Activated CD8-positive, alpha-beta memory T cell treated with anti-CD3 and anti-CD28 coated beads for 1 hour (primary cell): ENCODE results near the gene ZNF580.
A peak's percentile ranks its signal among the peaks of the same experiment; 100 is the strongest.

Source experiments
- DNase-seq, 2 donors: peaks; one replicate each; pipeline ENCODE4 v3.0.0-alpha.2; 2020; ENCODE audit warnings: low read depth in 1 of 2; ENCODE audit errors: extremely low read depth in 1 of 2

Gene ZNF580

DNA sequence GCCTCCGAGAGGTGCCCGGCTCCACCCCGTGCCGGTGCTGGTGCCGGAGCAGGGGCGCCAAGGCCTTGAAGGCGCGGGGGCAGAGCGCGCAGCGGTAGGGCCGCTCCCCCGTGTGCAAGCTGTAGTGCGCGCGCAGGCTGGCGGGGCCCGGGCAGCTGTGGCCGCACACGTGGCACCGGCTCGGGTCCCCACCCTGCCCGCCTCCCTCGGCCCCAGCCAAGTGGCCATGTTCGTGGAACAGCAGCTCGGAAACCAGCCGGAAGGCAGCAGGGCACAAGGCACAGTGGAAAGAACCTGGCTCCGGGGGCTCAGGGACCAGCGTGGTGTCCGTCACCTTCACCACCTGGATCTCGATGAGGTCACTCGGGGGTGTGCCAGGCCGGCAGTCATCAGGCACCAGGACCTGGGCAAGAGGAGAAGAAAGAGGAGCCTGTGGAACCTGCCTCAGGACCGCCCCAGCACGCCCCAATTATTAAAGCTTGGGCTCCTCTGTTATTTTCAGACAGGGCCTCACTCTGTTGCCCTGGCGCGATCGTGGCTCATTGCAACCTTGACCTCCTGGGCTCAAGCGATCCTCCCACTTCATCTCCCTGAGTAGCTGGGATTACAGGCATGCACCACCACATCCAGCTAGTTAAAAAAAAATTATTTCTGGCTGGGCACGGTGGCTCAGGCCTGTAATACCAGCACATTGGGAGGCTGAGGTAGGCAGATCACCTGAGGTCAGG is 18.4 kb upstream of the ZNF580 start:
- DNase-seq, result no peak

DNA sequence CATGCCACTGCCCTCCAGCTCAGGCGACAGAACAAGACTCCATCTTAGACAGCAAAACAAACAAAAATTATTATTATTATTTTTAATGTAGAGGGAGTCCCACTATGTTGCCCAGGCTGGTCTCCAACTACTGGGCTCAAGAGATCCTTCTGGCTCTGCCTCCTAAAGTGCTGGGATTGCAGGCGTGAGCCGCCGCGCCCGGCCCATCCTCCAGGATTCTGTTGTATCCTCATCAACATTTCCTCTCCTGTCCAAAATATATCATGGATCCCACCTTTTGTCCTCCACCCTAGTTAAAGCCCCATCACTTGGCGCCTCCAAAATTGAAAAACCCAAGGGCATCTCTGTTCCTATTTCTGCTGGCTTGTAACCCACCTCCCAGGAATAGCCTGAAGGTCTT is 17.7 kb upstream of the ZNF580 start:
- DNase-seq, result no peak

DNA sequence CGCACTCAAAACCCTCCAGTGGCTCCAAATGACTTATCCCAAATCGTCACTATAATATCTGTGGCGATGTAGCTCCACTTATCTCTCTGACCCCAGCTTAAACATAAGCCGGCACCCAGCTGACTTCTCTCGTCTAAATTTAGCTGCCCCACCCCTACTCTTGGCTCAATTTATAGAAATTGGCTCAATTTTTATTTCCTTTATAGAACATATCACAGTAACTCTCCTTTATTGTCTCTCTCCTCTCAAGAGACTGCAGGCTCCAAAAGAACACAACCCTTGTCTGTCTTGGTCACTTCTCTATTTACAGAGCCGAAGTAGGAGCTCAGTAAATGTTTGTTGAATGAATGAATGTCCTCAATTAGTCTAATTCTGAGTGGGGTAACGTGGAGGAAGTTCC is 17.2 kb upstream of the ZNF580 start:
- no peak for DNase-seq

DNA sequence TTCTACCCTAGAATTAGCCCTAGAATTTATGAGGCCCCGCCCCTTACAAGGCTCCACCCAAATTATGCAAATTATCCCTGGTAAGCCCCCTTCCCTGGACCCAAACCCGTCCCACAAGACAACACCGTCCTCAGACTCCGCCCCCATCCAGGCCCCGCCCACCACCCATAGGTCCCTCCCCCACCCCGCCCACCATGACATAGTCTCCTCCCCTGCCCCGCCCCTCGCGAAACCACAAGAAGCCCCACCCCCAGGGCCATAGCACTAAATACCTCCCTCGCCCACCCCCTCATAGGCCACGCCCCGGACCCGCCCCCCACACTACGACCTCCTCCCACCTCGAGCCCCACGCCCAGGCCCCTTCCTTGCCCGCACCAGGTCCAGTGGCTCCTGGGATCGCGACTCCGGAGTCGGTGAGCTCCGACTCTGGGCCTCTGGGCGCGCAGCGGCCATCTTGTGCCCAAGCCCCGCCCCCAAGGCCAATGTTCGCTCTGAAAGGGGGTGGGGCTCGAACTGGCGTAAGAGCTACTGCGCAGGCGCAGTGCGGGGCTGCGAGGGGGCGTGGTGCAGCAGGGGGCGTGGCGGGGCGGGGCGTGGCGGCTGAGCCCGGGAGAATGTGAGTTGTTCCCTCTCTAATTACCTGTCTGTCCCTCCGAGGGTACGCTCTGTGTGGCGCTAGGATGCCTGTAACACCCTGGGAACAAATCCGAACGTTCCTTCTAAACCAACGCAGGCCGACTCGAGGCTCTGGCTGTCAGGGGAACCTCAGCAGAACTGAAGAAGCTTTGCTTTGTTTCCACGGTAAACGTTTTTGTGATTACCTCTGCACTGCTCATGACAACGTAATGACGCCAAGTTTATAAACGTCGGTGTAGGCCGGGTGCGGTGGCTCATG is 16.4 kb upstream of the ZNF580 start, which contains the start of gene ZNF784:
ZNF784 (minus strand) TSS at position 458 of the 895 bp plus-strand sequence; CDS start at position 453, 5 bp downstream.
- DNase-seq, result peak; percentile 87 to 94

DNA sequence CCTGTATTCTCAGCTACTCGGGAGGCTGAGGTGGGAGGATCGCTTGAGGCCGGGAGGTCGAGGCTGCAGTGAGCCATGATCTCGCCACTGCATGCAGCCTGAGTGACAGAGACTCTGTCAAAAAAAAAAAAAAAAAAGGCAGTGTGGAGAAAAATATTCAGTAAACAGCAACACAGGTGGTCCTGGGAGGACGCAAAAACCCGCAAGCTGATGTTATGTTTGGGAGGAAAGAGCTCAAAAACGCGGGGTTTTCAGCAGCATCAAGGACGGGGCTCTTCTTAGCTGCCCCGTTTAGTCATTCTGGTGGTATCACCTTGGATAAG is 15.8 kb upstream of the ZNF580 start:
- DNase-seq, result no peak

DNA sequence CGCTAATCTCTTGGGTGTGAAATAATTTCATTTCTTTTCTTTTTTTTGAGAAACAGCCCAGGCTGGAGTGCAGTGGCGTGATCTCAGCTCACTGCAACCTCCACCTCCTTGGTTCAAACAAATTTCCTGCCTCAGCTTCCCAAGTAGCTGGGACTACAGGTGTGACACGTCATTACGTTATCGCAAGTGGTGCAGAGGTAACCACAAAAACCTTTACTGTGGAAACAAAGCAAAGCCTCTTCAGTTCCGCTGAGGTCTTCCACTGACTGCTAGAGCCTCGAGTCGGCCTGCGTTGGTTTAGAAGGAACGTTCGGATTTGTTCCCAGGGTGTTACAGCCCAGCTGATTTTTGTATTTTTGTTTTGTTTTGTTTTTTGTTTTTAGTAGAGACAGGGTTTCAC is 14.5 kb upstream of the ZNF580 start:
- no peak for DNase-seq

DNA sequence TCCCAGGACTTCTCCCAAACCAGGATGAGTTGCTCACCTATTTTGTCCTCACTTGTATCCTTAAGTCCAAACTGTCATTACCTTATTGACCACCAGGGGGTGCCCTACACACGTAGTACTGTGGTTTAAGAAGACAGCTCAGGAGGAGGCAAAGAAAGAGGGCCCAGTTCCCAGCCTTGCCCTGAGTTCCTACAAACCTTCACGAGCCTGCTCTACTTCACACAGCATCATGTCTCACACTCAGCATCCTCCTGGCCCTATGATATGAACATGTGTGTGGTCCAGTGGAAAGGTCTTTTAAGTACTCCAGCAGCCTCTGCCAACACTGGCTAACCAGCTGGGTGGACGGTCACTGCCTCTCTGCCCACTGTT is 8.4 kb upstream of the ZNF580 start:
- peak; percentile 67 to 71 for DNase-seq

DNA sequence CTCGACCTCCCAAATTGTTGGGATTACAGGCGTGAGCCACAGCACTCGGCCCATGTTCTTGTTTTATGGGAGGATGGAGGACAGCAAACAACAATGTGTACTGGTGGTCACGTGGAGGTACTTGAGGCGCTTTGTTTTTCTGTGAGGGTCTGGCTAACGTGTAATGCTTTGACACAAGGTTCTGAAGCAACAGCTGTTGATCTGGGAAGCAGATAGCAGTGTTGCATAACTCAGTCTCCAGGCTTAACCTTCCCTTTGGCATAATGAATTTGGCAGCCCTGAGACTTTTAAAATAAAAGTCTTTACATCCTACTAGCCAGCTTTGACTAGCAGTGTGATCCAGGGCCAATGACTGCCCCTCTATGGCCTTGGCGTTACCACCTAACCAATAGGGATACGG is 6.9 kb upstream of the ZNF580 start:
- no peak for DNase-seq

DNA sequence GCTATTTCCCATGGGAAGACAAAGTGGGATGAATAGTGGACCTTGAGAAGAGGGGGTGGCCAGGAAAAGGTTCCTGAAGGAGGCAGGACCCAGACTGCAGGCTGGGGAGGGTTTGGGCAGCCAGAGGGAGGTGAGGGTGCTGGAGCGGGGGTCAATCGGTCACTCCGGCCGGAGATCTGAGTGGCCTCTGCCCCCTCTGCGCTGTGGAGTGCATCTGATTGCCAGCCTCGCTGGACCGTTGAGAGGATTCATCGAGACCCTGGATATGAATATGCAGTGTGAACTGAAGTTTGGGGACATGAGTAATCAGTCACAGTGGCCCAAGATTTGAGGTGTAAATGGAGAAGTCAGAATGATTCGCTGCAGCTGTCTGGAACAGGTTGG is 5.5 kb upstream of the ZNF580 start:
- DNase-seq, result no peak

DNA sequence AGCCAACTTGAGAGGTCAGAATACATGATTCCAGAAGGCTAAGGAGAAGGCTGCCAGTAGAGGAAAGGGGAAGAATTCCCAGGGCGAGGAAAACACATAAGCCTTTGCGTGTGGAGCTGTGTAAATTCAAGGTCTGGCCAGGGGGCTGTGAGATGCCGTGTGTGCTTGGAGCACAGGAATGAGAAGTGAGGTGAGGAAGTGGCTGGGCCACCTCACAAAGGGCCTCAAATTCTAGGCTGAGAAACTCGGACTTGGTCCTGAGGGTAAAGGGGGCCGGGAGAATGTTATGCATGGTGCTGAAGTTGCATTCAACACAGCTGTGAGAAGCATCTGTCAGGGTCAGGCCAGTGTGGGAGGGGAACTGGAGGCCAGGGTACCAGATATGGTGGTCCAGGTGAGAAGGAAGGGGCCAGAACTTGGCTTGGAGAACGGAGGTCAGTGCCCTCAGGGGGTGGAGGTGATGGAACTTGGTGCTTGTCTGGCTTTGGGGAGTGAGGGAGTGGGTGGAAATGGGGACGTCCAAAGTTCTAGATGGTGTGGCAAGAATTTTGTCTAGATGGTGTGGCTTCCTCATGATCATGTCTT is 4.9 kb upstream of the ZNF580 start:
- no peak for DNase-seq

DNA sequence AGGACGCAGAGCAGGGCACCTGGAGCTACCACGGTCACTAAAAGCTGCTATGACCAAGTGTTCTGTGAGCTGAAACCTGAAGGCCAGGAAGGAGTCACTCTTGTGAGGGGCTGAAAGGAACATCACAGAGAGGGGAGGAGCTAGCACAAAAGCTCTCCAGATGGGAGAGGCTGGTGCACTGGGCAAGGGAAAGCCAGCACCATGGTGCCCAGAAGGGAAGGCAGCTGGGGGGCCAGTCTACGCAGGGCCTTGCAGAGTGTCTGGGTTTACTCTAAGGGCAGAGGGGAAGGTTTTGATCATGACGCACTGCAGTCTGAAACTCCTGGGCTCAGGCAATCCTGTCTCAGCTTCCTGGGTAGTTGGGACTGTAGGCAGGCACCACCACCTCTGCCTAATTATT is 4.1 kb upstream of the ZNF580 start:
- DNase-seq, result no peak

DNA sequence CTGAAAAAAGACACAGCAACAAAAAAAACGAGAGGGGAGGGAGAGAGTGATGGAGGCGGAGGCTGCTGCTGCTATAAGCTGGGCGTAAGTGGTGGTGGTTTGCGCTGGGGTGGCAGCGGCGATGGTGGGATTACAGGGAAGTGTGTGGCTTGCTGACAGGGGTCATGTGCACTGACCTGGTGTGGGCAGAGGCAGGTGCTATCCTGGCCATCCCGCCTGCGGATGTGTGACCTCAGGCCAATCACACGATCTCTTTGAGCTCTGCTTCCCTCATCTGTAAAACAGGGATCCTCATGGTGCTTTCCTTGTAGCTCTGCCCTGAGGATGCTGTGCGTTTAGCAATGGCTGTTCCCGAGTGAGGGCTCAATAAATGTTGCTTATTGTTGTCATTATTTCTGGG is 3.3 kb upstream of the ZNF580 start:
- DNase-seq, result no peak

DNA sequence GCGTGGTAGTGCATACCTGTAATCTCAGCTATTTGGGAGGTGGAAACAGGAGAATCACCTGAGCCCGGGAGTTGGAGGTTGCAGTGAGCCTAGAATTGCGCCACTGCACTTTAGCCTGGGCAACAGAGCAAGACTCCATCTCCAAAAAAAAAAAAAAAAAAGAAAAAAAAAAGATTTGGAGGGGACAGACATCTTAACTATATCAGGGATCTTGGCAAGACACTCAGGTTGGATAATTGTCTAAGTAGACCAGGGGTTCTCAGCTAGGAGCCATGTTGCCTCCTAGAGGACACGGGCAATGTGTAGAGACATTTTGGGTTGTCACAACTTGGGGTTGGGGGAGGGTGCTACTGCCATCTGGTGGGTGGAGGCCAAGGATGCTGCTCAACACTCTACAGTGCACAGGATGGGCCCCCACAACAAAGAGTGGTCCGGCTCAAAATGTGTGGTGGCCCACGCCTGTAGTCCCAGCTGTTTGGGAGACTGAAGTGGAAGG is 1.9 kb upstream of the ZNF580 start:
- no peak for DNase-seq

DNA sequence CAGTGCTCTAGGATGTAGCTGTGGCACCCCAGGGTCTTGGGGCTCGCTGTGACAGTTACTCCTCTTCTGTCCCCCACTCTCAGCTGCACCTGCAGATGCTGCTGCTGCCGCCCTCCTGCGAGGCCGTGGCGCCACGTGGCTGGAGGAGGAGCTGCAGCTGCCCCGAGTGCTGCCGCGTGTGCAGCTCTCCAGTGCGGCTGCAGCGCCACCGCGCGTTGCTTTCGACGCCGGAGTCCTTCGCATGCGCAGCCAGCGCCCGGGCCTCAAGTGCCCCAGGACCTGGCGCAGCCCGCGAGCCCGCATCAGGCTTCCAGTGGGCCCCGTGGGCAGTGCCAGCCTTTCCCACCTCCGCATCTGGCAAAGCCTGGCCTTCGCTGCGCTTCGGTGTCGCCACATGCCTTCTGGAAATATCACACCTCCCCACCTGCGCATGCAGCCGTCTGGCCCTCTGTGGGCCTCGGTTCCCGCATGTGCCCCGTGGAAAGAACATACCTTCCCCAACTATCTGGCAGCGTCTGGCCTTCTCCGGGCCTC is 692 bp upstream of the ZNF580 start:
- peak in 1 of 2 donors; percentile 53 for DNase-seq

DNA sequence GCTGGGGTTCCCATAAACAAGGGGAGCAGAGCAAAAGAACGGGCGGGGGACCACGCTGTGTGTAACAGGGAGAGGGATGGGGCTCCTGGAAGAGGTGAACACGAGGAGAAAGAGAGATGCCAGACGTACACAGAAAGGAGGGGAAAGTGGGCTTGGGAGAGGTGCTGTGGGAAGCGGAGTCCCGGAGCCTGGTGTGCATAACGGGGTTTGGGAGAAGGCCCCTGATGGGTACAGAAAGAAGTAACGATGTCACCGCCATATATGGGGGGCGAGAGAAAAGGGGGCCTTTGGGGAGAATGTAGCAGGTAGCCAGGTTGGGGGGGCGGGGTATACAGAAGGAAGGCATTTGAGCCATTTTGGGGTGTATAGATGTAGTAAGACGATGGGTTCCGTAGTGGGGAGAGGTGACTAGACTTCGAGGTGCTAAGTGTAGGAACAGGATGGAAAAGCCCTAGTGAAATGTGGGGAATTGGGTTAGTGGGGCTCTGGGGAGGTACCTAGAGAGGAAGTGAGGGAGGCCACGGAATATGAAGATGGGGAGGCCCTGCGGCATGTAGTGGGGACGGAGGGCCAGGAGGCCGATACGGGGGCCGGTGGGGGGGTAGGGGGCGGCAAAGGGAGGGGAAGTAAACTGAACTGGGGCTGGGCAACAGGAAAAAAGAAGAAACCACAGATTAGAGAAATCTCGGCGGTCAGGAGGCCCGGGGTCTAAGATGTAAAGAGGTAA is 787 bp downstream of the ZNF580 start:
- no peak for DNase-seq

DNA sequence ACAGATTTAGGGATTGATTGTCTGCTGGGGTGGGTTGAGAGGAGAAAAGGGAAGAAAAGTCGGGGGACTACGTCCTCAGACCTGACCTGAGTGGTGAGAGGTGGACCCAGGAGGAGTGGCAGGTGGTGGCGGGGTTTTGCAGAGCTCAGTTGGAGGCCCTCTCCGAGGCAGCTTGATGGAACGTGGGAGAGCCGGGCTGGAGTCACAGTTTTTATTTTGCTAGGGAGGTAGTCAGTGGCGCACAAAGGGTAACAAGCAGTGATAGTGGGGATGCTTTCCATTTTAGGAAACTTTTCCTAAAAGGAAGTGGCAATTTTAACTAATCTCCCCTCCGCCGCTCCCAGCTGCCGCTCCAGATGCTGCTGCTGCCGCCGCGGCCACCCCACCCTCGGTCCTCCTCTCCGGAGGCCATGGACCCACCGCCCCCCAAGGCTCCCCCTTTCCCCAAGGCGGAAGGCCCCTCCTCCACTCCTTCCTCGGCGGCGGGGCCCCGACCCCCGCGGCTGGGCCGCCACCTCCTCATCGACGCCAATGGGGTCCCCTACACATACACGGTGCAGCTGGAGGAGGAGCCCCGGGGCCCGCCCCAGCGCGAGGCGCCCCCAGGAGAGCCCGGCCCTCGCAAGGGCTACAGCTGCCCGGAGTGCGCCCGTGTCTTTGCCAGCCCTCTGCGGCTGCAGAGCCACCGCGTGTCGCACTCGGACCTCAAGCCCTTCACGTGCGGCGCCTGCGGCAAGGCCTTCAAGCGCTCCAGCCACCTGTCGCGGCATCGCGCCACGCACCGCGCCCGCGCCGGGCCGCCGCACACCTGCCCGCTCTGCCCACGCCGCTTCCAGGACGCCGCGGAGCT is 1.6 kb downstream of the ZNF580 start:
- no peak for DNase-seq

DNA sequence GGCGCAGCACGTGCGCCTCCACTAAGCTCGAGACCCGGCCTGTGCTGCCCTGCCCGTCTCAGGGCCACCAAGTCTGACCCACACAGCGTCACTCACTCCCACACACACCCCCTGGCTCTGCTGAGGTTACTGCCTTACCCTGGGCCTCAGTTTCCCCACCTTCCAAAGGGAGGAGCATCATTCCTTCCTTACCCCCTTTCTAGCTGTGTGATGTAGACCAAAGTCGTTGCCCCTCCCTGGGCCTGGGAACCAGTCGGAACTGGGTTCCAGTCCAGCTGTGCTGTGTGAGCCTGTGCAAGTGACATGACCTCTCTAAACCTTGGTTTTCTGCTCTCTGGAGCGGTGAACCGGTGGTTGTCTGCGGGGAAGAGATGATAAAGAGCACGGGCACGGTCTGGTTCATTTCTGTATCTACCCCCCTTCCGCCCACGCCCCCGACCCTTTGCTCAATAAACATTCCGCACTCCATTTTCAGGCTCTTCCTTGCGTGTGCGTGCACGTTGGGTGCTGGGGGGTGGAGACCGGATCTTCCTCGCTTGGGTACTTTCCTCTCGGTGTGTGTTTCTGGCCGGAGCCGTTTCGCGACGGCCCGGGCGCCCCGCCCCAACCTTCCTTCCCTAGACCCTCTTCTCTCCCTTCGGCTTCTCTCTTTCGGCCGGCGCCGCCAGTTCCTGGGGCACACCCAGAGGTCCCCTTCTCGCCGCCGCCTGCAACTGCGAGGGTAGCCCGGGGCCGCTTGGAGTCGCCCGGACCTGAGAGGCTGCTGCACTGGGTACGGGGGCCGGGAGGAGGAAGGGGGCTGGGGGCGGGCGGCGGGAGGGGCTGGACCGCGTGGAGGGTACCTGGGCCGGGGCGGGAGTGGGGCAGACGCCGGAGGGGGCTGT is 2.4 kb downstream of the ZNF580 start, which contains the start of gene ZNF581:
ZNF581 (plus strand) TSS at position 647 of the 884 bp plus-strand sequence. CDS start 923 bp downstream, outside the sequence.
- peak in 1 of 2 donors; percentile 63 for DNase-seq

DNA sequence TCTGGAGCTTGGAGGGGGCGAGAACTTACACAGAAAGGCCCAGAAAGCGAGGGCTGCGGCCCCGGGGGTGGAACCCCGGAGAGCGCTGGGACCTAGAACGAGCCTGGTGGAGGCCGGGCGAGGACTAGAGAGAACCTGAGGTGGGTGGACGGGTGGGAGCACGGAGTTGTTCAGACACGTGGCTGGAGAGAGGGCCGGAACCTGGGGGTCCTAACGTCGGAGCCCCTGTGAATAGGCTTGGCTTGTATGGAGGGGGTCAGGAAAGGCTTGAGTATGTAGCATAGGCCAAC is 3.0 kb downstream of the ZNF580 start:
- no peak for DNase-seq

DNA sequence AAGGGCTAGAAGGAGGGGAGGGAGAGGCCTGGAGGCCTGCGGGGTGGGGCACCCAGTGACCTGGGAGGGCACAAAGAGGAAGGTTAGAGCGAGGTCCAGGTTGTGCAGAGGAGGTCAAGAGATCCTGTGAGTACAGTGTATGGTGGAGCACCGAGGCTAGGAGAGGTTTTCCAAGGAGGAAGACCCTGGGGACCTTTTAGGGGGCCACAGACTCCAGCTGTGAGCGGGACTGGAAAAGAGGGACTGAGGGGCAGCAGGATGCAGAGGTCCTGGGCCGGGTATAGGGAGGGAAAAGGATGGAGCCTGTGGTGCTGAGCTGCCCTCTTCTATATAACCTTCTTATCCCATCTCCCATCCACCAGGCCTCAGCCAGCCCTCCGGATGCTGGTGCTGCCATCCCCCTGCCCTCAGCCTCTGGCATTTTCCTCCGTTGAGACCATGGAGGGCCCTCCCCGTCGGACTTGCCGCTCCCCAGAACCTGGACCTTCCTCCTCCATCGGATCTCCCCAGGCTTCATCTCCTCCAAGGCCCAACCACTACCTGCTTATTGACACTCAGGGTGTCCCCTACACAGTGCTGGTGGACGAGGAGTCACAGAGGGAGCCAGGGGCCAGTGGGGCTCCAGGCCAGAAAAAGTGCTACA is 3.5 kb downstream of the ZNF580 start:
- DNase-seq, result no peak
